ENCODE results near the gene KIF26A.

Gene KIF26A

DNA sequence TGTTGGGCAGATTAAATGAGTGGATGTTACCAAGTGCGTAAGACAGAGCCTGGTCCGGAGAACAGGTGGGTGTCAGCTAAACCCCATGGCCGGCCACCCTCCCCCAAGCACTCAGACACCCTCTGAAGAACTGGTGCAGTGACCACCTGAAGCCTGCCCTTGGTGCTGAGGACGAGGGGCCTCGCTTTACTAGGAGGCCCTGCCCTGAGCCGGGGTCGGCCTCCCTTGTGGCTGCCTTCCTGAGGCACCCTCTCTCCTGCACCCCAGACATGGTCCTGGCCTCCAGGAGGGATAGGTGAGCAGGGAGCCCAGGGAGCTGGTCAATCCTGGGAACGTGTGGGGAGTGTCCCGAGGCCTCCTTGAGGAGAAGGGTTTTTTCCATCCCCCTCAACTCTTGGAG lies 4.9 kb upstream of the KIF26A start:
- no peak for DNase-seq

DNA sequence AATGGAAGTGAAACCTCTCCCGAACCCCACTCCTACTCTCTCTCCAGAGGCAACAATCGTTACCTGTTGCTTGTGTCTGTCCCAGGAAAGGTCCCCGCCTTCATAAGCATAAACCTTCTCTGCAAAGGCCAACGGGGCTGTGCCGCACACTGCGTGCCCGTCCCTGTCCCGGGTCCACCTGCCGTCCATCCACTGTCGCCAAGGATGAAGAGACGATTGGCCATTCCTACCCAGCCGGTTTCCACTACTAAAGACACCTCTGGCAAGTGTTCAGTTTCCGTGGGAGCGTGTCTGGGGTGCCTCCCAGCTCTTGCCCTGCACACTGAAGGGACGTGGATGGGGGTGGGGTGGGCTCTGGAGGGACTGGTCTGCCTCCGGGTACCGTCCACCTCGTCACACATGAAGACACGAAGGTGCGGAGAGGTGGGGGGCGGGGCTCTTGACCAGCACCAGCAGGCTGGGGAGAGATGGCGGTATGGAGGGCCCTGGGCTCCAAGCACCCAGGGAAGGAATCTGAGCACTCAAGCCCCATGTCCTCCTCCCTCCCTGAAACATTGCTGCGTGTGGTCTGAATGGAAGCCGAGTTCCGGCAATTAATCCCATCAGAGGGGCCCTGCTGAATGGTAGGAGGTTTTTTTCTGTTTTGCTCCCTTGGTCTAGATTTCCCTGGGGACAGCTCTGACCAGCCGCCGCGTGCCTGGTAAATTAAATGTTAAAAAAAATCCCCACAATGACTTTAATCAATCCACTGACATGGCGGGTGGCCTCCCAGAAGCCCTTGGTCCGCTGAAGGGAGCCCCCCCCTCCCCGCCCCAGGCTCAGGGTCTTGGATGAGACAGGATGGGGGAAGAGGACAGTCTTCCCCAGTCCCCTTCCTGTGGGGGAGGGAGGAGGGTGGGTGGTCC lies 4.1 kb upstream of the KIF26A start:
- no peak for DNase-seq

GRCh38 chr14:104135121-104135903 lies 3.1 kb upstream of the KIF26A start:
- no peak for DNase-seq

- DNase-seq = no peak
Measured at GRCh38 chr14:104135904-104136471, 2.4 kb upstream of the KIF26A start.

DNA sequence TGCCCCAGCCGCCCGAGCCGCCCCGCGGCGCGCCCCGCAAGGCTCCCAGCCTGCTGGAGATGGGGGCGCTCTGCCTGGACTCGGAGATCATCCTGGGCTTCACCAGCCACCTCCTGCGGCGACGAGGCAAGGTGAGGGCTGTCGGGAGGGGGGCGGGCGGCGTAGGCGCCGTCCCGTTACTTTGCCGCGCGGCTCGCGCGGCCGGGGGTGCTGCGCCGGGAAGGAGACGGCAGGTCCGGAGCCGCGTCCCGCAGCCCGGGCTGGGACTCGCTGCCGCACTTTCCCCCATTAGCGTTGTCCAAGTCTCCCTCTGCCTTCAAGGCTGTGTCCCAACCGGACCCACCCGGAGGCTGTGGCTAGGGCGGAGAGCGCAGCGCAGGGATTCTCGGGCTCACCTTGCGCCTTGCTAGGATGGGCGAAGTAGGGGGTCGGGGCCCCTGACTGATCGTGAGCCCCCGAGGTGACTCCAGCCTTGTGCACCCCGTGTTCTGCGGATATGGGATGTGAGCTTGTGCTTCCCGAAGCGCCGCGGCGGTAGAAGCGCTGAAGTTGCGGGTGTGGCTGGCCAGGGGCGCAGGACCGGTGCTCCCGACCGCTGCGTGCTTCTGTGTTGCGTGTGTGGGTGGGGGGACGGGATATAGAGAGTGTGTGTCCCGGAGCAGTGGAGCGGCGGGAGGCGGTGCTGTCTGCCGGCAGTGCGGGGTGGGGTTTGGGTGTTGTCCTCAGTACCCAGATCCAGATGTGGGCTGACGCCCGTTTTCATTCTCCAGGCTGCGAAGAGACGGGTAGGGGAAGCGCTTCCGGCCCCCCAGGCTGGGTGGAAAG lies 1.7 kb upstream of the KIF26A start:
- no peak for DNase-seq

DNA sequence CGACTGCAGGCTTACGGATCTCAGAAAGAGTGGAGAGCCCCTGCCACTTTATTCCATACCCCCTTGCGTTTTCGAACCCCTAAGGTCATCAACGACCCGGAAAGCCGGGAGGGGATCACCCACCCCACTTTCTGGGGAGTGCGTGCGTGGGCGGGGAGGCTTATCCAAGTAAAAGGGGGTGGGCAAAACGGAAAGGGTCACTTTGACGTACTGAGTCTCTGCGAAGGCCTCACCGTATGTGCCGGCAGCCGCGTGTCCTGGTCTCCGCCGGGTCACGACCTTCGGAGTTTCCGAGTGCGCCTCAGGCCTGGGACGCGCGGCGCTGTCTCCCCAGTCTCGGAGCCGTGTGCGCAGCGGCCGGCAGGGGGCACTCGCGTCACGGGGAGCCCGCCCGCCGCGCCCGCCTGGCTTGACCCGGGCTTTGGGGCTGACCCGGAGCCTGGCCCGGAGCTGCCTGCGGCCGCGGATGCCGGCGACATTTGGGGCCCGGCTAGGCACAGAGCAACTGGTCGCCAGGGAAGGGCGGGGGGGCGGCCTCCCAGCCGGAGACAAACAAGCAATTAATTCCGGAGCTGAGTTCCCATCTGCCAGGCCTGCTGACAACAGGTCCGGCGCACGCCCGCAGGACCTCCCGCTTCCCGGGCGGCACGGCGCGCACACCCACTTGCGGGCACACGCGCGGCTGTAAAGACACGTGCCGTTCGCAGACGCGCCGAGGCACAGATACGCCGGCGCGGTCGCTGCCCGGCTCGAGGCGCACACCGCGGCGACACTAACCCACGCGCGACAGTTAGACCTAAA lies 890 bp upstream of the KIF26A start:
- DNase-seq = peak; percentile 70

DNA sequence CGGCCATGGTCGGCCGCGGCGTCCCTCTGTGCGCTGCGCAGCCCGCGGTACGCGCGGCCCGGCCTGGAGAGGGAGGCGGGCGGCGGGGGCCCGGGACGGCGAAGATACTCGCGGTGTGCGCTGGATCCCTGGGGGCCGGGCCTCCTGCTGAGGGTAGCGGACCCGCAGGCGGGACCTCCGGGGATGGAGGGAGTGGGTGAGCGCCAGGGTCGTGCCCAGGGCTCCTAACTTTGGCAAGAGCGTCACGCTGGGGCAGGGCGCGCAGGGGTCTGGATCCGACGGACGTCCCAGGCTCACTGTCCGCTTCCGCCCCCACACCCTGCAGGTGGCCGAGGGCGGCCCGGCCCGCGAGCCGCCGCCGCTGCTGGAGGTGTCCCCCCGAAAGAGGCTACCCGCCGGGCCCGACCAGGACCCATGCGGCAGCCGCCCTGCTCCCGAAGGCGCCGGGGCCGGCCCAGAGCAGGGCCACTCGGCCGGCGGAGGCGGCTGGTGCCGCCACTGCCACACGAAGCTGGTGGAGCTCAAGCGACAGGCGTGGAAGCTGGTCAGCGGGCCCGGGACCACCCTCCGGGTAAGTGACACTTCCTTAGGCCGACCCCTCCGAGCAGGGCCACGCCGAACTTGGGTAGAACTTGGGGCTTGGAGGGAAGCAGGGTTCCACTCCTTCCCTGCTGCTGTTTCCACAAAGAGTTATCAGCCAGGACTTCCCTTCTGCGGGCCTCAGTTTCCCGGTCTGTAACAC lies 502 bp downstream of the KIF26A start:
- DNase-seq = no peak

DNA sequence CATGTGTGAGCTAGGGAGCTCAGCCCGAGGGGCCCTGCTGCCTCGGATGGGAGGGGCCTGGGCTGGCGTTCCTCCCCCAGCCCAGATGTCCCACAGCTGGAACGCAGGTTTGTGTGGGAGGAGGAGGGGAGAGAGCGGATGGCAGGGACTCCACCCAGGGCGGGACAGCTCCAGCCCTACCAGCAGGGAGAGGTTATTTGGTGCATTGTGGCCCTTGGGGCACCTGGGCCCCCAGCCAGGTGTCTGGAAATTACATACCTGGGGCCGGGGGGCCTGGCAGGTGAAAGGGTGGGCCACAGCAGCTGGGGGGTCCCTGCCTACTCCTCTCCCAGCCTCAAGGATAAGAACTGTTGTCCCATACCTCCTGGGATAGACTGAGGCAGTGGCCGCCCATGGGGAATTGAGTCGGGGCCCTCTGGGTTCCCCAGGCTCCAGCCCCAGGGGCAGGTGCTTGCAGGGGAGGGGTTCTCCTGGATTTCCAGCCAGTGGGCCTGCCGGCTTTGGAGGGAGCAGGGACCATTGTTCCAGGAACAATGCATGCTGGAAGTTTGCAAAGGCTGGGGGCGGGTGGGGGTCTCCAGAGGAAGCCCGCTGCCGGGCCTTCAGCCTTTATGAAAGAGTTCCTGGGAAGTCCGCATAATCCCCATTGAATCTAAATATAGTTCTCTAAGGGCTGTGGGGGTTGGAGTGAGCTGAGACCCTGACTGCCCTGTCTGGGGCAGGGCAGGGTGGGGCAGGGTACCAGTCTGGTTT lies 1.2 kb downstream of the KIF26A start:
- no peak for DNase-seq

GRCh38 chr14:104140213-104140462 lies 1.8 kb downstream of the KIF26A start:
- DNase-seq = peak; percentile 0

DNA sequence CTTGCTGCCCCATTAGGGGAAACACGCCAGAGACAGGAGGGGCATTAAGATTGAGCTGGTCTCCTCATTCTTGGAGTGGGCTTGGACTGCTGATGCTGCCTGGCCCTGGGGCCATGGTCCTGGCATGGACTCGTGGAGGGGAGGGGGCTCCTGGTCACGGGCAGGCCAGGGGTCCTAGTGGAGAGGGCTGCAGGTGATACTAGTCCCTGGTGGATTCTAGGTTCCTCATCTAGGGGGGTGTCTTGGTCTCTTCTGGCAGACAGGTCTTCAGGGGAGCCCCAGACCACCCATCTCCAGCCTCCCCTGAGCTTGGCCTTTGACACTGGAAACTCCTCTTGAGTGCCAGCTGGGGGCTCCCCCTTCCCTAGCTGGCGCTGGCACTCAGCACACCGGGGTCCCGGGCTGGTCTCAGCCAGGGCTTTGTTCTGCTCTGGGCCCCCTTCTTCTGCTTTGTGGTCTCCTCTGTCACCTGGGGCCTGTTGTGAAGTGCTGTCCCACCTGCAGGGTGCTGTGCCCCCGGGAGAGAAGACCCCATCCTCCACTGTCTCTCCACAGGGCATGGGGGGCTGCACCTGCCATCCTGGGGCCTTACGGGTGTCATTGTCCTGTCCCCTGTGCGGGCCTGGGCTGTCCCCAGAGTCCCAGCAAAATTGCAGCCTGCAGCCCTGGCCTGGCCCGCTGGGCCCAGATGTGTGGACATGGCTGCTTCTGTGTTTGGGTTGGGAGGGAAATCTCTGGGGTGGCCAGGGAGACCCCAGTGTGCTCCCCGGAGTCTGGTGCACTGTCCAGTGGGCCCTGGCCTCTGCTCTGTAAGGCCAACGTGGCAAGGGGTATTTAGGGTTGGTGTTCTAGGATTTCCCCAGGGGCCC lies 2.3 kb downstream of the KIF26A start:
- peak; percentile 1 for DNase-seq

DNA sequence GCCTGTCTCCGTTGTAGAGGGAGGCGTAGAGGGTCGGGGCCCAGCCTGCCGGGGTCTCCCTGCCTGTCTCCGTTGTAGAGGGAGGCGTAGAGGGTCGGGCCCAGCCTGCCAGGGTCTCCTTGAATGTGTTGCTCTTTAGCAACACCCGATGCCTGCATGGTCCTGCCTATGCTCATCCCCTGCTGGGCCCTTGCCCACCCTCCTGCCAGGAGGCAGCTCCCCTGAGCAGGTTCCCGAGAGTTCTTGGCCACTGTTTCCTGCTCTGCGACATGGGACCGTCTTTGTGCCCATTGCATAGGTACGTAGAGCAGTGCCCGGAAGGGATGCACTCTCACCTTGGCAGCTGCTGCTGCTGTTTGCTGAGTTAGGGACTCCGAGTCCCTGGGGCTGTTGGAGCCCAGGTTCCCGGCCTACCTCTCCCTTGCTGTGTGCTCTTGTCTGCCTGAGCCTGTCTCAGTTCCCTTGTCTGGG lies 3.3 kb downstream of the KIF26A start:
- DNase-seq = no peak

GRCh38 chr14:104142136-104142945 lies 4.0 kb downstream of the KIF26A start:
- DNase-seq = no peak

DNA sequence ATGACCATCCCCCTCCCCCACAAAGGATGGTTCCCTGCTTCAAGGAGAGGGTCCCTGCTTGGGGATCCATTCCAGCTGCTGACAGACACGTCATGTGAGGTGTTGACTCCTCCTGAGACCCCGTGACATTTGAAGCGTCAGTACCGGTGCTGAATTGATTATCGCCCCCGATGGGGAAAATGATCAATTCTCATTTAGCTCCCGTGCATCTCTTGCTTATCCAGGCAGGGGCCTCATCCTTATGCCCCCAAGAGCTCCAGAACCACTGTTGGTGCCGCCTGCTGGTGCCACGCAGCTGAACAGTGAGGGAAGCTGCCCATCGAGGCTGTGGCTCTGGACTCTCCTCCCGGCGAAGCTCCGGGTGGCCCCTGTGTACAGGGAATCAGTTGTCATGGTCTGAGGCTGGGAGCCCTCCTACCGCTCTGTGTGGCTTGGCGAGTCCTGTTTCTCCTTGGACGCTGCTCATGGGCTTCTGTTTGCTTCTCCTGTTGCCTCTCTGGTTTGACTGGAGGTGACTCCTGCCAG lies 4.6 kb downstream of the KIF26A start:
- DNase-seq = no peak

DNA sequence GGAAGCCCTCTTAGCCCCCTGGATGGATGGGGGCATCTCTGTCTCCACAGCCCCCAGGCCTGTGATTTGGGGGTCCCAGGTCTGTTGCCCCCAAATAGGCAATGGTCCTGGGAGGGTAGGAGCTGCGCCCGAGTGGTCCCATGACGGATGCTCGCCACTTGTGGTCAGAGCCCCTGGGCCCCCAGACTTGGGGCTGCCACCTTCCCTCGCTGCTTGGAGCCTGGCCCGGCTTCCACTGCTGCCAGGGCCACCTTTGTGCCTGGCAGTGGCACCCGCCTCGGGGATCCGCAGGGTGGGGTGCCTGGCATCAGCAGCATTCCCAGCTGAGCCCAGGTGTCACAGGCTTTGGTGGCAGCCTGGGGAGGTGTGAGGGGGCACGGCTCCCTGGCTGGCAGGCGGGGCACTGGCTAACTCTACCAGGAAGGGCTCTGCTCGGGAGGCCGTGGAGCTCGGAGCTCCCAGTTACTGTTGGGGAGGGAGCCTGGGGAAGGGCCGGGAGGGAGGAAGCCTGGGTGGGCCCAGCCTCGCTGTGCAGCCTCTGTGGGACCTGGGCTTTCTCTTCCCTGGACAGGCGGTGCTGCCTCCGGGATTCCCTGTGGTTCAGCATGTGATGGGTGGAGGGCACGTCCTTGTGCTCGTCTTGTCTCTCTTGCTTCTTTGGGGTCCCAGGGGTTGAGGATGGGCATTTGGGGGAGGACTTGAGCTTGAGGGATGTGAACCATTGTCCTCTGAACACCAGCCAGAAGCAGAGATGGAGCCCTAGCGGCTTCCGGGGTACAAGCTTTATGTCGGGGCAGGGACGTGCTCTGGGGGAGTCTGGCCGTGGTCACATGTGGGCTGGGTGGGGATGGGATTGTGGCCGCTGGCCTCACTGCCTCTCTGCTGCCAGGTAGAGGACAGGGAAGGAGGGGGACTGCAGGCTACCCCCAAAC lies 5.4 kb downstream of the KIF26A start:
- DNase-seq = no peak

- no peak for DNase-seq
Measured at GRCh38 chr14:104144453-104144790, 6.0 kb downstream of the KIF26A start.

DNA sequence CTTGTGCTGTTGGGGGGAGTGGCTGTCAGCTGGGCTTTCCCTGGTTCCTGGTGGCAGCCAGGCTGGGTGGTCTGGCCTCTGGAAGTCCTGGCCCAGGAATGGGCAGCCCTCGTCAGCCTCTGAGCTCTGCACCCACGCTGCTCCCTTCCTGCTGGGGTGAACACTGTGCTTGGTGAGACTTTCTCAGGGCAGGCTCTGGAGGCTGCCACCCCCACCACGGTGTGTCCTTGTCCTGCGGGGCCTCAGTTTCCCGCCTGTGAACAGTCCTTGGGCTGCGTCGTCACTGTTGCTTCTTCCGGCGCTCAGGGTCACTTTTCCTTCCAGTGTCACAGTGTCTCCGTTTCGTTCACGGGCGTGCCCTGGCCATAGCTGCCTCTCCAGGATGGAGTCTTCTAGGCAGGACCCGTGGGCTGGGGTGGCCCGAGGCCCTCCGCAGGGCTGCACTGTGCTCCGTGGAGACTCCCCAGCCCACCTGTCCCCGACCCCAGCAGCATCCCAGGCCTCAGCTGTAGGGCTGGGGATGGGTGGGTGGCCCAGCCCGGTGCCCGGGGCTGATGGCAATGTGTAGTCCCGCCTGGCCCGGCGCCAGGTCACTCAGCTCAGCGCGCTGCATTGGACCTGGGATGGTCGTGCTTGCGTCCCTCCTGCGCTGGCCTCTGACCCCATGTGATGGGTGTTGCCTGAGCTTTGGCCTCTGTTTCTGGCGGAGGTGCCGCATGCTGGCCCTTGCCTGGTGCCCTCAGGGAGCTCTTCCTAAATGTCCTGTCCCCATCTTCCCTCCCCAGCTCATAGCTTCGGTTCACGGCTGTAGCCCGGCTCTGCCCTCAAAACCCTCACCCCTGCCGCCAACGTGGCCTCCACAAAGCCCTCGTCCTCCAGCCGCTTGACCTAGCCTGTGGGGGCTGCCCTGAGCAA lies 6.8 kb downstream of the KIF26A start:
- no peak for DNase-seq

All from stimulated activated CD4-positive, alpha-beta T cell treated with anti-CD3 and anti-CD28 coated beads, Interleukin-4, amount 100 ng/mL, for 1 hour (primary cell).